ENCODE results near the gene TFAP2E. TPM values are rescaled to one million over a fixed set of nuclear protein-coding genes. Genes with fewer than 3 reads are reported as not detected.
A peak's percentile ranks its signal among the peaks of the same experiment; 100 is the strongest.

Gene TFAP2E
- 0.30 TPM for total RNA-seq
- long read RNA-seq, result 0 reads

DNA sequence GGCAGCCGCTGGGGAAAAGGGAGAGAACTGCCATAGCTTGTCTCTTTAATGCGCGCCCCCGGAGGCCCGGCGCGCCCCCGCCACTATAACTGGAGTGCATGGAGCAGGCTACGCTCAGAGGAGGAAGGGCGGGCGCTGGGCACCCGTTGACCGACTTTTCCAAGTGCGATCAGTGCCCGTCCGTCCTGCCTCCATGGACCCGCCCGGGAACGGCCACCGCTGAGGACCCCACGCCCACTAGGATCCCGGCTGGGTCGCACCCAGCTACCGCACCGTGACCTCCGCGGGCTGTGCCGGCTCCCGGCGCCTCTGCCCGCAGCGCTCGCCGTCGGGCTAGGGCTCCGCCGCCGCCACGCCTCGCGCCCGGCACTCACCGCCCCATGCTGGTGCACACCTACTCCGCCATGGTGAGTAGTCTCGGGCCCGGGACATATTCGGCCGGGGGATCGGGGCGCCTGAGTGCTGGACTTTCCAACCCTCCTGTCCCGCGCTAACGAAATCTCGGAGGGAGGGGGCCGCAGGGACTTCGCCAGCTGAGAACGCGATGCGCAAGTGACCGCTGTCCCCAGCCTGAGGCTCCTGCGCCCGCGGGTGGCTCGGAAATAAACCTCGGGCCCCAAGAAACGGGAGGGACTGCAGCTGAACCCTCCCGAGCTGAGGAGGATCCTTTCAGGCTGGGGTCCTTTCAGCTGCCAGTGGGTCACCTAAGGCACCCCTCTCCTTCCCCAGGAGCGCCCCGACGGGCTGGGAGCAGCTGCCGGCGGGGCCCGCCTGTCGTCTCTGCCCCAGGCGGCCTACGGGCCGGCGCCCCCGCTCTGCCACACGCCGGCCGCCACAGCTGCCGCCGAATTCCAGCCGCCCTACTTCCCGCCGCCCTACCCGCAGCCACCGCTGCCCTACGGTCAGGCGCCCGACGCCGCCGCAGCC lies at the start of gene TFAP2E:
TFAP2E (plus strand) TSS at position 117 of the 927 bp plus-strand sequence; CDS start at position 381, 264 bp downstream.
- peak within 1 kb of the TSS; percentile 62 for H3K4me3 ChIP-seq
- intact Hi-C loops (cut with micrococcal nuclease), result no loop called here

DNA sequence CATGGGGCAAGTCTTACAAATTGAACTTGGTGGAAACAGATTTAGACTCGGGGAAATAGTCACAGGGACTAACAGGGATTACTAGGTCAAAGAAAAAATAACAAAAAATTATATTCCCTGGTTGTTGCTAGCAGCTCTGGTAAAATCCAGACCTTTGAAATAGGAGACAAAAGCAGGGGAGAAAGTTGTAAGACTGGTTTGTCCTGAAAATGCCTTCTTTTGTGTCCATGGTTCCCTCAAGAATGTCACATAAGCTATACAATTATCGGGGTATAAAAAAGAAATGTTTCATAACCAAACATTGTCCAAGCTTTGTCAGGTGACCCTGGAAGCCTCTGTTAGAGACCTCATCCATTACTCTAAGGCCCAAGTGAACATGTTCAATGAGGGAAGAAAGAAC lies 49.0 kb upstream of the TFAP2E start:
- H3K36me3 ChIP-seq, result no peaks in the 10 kb centered on the region
- no peak overlapping the region for H3K27ac ChIP-seq (replicated peaks)
- DNase-seq, result no peak
- TF ChIP-seq, protein P1, sequence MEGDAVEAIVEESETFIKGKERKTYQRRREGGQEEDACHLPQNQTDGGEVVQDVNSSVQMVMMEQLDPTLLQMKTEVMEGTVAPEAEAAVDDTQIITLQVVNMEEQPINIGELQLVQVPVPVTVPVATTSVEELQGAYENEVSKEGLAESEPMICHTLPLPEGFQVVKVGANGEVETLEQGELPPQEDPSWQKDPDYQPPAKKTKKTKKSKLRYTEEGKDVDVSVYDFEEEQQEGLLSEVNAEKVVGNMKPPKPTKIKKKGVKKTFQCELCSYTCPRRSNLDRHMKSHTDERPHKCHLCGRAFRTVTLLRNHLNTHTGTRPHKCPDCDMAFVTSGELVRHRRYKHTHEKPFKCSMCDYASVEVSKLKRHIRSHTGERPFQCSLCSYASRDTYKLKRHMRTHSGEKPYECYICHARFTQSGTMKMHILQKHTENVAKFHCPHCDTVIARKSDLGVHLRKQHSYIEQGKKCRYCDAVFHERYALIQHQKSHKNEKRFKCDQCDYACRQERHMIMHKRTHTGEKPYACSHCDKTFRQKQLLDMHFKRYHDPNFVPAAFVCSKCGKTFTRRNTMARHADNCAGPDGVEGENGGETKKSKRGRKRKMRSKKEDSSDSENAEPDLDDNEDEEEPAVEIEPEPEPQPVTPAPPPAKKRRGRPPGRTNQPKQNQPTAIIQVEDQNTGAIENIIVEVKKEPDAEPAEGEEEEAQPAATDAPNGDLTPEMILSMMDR (IDR thresholded peaks at IDR 0.05; ENCODE audit: borderline replicate concordance), result no peak
- H3K9me3 ChIP-seq (replicated peaks), result no peaks in the 10 kb centered on the region
- H3K27me3 ChIP-seq (ENCODE audit: low read depth), result no peaks in the 10 kb centered on the region
- intact Hi-C loops (cut with micrococcal nuclease), result no loop called here
- no peaks in the 10 kb centered on the region for H3K4me1 ChIP-seq
- H3K4me3 ChIP-seq, result no peak overlapping the region

More for the DNA sequence above, at the start of gene TFAP2E:
- DNase-seq, result no peak
- H3K36me3 ChIP-seq, result no peaks in the 10 kb centered on the region
- peaks cover 86% of the 10 kb centered on the region for H3K27me3 ChIP-seq (ENCODE audit: low read depth)
- H3K4me1 ChIP-seq, result peaks cover 35% of the 10 kb centered on the region
- TF ChIP-seq, protein P1 (IDR thresholded peaks at IDR 0.05; ENCODE audit: borderline replicate concordance), result no peak
- H3K27ac ChIP-seq (replicated peaks), result no peak within 1 kb of the TSS
- no peaks in the 10 kb centered on the region for H3K9me3 ChIP-seq (replicated peaks)

DNA sequence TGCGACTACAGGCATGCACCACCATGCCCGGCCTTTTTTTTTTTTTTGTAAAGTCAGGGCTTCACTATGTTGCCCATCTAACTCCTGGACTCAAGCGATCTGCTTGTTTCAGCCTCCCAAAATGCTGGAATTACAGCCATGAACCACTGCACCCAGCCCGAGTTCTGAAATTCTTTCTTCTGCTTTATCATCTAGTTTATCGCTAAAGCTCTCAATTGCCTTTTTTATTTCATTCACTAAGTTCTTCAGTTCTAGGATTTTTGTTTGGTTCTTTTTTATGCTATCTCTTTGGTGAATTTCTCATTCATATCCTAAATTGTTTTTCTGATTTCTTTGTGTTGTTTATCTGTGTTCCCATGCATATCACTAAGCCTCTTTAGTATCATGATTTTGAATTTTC lies 42.9 kb upstream of the TFAP2E start:
- TF ChIP-seq, protein P1 (IDR thresholded peaks at IDR 0.05; ENCODE audit: borderline replicate concordance), result no peak
- Histone ChIP-seq H3K9me3 (replicated peaks) (peaks cover 7% of the 10 kb centered on the region), H3K4me1 (peaks cover 45% of the 10 kb centered on the region), H3K27me3 (ENCODE audit: low read depth) (no peaks in the 10 kb centered on the region), H3K4me3 (no peak overlapping the region), H3K36me3 (peaks cover 11% of the 10 kb centered on the region), H3K27ac (replicated peaks) (no peak overlapping the region)
- DNase-seq, result no peak
- intact Hi-C loops (cut with micrococcal nuclease), result no loop called here

DNA sequence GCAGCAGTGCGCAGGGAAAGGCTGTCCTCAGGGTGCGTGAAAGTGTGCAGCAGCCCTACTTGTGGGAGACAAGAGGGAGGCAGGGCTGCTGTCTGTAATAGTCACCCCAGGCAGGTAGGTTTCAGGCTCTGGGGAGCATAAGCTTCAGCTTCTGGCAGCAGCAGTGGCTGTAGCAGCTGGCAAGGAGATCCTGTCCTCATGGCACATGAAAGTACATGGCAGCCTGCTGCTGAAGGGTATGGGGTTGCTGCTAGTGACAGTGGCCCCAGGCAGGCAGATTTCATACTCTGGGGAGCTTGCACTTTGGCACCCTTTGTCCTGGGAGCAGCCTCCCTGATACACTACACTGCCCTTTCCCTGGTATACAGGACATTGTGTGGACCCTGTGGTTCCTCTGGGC lies 42.2 kb upstream of the TFAP2E start:
- Histone ChIP-seq H3K36me3 (peaks cover 11% of the 10 kb centered on the region), H3K4me1 (peaks cover 53% of the 10 kb centered on the region), H3K27ac (replicated peaks) (peak overlapping the region; percentile 72), H3K4me3 (no peak overlapping the region), H3K27me3 (ENCODE audit: low read depth) (no peaks in the 10 kb centered on the region), H3K9me3 (replicated peaks) (peaks cover 7% of the 10 kb centered on the region)
- intact Hi-C loops (cut with micrococcal nuclease), result no loop called here
- TF ChIP-seq, protein P1 (IDR thresholded peaks at IDR 0.05; ENCODE audit: borderline replicate concordance), result no peak
- no peak for DNase-seq

DNA sequence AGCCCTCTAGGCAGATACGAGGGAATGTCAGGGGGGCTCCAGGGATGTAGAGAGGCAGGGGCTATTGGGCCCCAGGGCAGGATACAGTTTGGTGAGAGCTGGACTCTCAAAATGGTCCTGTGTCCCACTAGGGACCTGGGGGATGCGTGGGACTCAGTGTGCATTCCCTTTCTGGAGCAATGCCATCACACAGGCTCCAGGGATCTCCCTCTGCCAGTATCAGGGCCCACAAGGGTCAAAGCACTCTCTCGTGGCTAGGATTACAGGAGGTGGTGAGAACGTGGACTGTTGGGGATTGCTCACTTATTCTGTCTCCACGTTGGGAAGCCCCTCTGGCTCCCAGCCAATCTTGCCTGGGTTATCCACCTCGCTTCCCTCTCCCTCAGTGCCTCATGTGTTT lies 41.7 kb upstream of the TFAP2E start:
- peaks cover 11% of the 10 kb centered on the region for H3K36me3 ChIP-seq
- H3K4me1 ChIP-seq, result peaks cover 57% of the 10 kb centered on the region
- TF ChIP-seq, protein P1 (IDR thresholded peaks at IDR 0.05; ENCODE audit: borderline replicate concordance), result no peak
- intact Hi-C loops (cut with micrococcal nuclease), result no loop called here
- no peak for DNase-seq
- peaks cover 7% of the 10 kb centered on the region for H3K9me3 ChIP-seq (replicated peaks)
- no peak overlapping the region for H3K4me3 ChIP-seq
- H3K27ac ChIP-seq (replicated peaks), result peak overlapping the region; percentile 72
- H3K27me3 ChIP-seq (ENCODE audit: low read depth), result no peaks in the 10 kb centered on the region

Data from left ventricle myocardium inferior (tissue), 1 donor.